Measurements from ENCODE around the gene NISCH. TPM values are rescaled to one million over a fixed set of nuclear protein-coding genes. Genes with fewer than 3 reads are reported as not detected.

Gene NISCH
- total RNA-seq, 1 experiment from 2014 or later, result 104 TPM

GRCh38 chr3:52431459-52432223 is 23.8 kb upstream of the NISCH start:
- TF ChIP-seq CTCF (conservative IDR thresholded peaks at IDR 0.05), result no peak

More at GRCh38 chr3:52431459-52432223, 23.8 kb upstream of the NISCH start:
- no peak overlapping the region for H2BK20ac ChIP-seq (ENCODE audit: low read depth, low read length, poor library complexity, severe bottlenecking)
- no peak overlapping the region for H2BK5ac ChIP-seq (ENCODE audit: insufficient read length, low read length)
- no peak overlapping the region for H2BK120ac ChIP-seq (ENCODE audit: low read depth, low read length, poor library complexity, severe bottlenecking)
- no peak overlapping the region for H2AFZ ChIP-seq (ENCODE audit: low read length)
- H3K14ac ChIP-seq (ENCODE audit: insufficient read depth, low read length), result no peak overlapping the region
- Mint-ChIP-seq H3K9me3 (no peaks in the 10 kb centered on the region), H3K4me3 (no peak overlapping the region; a peak in 1 of 5 replicates), H3K27ac (peak overlapping the region in 2 of 3 experiments; percentile 22 to 32; a peak in 4 of 7 replicates), H3K4me1 (peaks cover 14 to 30% of the 10 kb centered on the region in 2 experiments), H3K27me3 (ENCODE audit: low read depth) (peaks cover 2% of the 10 kb centered on the region; the same call in 1 of the 2 replicates), H3K36me3 (ENCODE audit: insufficient read depth in 1 of 3, low read depth in 3 of 3) (no peaks in the 10 kb centered on the region)
- DNase-seq, result no peak
- H2AK5ac ChIP-seq (ENCODE audit: insufficient read length, low read length), result no peak overlapping the region
- H4K91ac ChIP-seq (ENCODE audit: insufficient read length, low read depth, low read length), result no peak overlapping the region
- no peak overlapping the region for H3K23ac ChIP-seq (ENCODE audit: insufficient read length, low read depth, low read length)
- no peak overlapping the region for H3K4me2 ChIP-seq (ENCODE audit: insufficient read depth, insufficient read length, low read length)
- no peak overlapping the region for H3K4ac ChIP-seq (ENCODE audit: low read depth, low read length)
- no peak overlapping the region for H3K18ac ChIP-seq (ENCODE audit: insufficient read length, low read depth, low read length)
- H3K79me2 ChIP-seq (ENCODE audit: insufficient read depth, low read length), result no peaks in the 10 kb centered on the region
- H2BK15ac ChIP-seq (ENCODE audit: low read depth, low read length), result no peak overlapping the region
- no peak overlapping the region for H4K8ac ChIP-seq (replicated peaks; ENCODE audit: insufficient read length, low read depth, low read length)
- H3K27ac ChIP-seq (ENCODE audit: insufficient read length, low read depth, low read length), result no peak overlapping the region
- no peaks in the 10 kb centered on the region for H3K79me1 ChIP-seq (ENCODE audit: insufficient read depth, low read depth, low read length, poor library complexity, severe bottlenecking)
- H3K4me1 ChIP-seq (ENCODE audit: insufficient read depth, low read length), result no peaks in the 10 kb centered on the region
- WGBS (ENCODE audit: extremely low coverage, insufficient read length, low lambda C conversion rate), result no CpG with 5 or more reads among the region's 10 CpGs
- H3K9me3 ChIP-seq (ENCODE audit: control insufficient read depth, low read depth, low read length), result no peaks in the 10 kb centered on the region
- no peak overlapping the region for H4K5ac ChIP-seq (ENCODE audit: insufficient read length, low read depth, low read length)
- no peak overlapping the region for H3K56ac ChIP-seq (ENCODE audit: insufficient read length, low read depth, low read length)
- no peaks in the 10 kb centered on the region for H3K27me3 ChIP-seq (ENCODE audit: insufficient read depth, low read length)
- no peak overlapping the region for H3K9ac ChIP-seq (ENCODE audit: extremely low read depth, insufficient read length, low read length)
- H3K23me2 ChIP-seq (ENCODE audit: insufficient read length, low read depth, low read length, poor library complexity, severe bottlenecking), result no peaks in the 10 kb centered on the region
- no peaks in the 10 kb centered on the region for H4K20me1 ChIP-seq (ENCODE audit: control insufficient read depth, insufficient read depth, insufficient read length)
- no peak overlapping the region for H3T11ph ChIP-seq (ENCODE audit: low read length)
- H2BK12ac ChIP-seq (ENCODE audit: insufficient read length, low read depth, low read length), result no peak overlapping the region

All from H9 (cell line).